IMR-90 (cell line): ENCODE measurements around the gene SCNM1. TPM values are rescaled to one million over a fixed set of nuclear protein-coding genes. Genes with fewer than 3 reads are reported as not detected.

Experiments
- ATAC-seq: fragments of 200-7000 bp; cut with Tn5 transposase; 2 replicates; pipeline ENCODE4 v1.9.1; 2020; ENCODE audit warnings: low read depth, mild to moderate bottlenecking, moderate library complexity
- BruUV-seq: library from RNA; stranded (reverse); fragments of 400-500 nt; replicated peaks from 2 replicates; lab custom pipeline; 2021; lab: Mats Ljungman, UMichigan
- CTCF ChIA-PET: fragments of 300-600 bp; formaldehyde crosslinking; extraction: SDS; loops from one replicate; lab custom pipeline; 2021; ENCODE audit warnings: antibody characterized with exemption; lab: Yijun Ruan, JAX
- POLR2A ChIA-PET: fragments of 300-600 bp; sonication (Branson Sonifier 250); formaldehyde crosslinking; loops from one replicate; lab custom pipeline; 2022; ENCODE audit warnings: antibody characterized with exemption; ENCODE audit not compliant: unreplicated experiment; lab: Charles Lee
- DNase-seq: peaks from one replicate; pipeline ENCODE4 v3.0.0; 2013
- H2AFZ ChIP-seq: replicated peaks from 2 replicates; pipeline ENCODE3; 2013; ENCODE audit warnings: low read length, mild to moderate bottlenecking; ENCODE audit not compliant: poor library complexity
- H2AK5ac ChIP-seq: 2 replicates; pipeline ENCODE4 v1.6.1; 2013; ENCODE audit warnings: low read depth, low read length, inconsistent platforms
- H2AK9ac ChIP-seq: replicated peaks from 2 replicates; pipeline ENCODE3; 2013; ENCODE audit warnings: mild to moderate bottlenecking, low read depth, low read length, moderate library complexity; ENCODE audit not compliant: poor library complexity
- H2BK120ac ChIP-seq: 2 replicates; pipeline ENCODE4 v1.6.1; 2013; ENCODE audit warnings: low read depth, low read length, inconsistent platforms
- H2BK15ac ChIP-seq: 3 replicates; pipeline ENCODE4 v1.6.1; 2013; ENCODE audit warnings: low read depth, low read length, inconsistent platforms
- H2BK20ac ChIP-seq: 2 replicates; pipeline ENCODE4 v1.6.1; 2013; ENCODE audit warnings: low read depth, mild to moderate bottlenecking, inconsistent platforms, low read length, moderate library complexity
- H2BK5ac ChIP-seq: 2 replicates; pipeline ENCODE4 v1.6.1; 2013; ENCODE audit warnings: mild to moderate bottlenecking, low read depth, low read length, inconsistent platforms; ENCODE audit not compliant: poor library complexity, severe bottlenecking
- H3K14ac ChIP-seq: replicated peaks from 2 replicates; pipeline ENCODE4 v1.6.1; 2013; ENCODE audit warnings: low read depth, low read length, inconsistent platforms
- H3K18ac ChIP-seq: 2 replicates; pipeline ENCODE4 v1.6.1; 2013; ENCODE audit warnings: low read depth, low read length, control low read depth
- H3K23ac ChIP-seq: 2 replicates; pipeline ENCODE4 v1.6.1; 2013; ENCODE audit warnings: low read depth, low read length, inconsistent platforms
- H3K27ac ChIP-seq: 2 replicates; pipeline ENCODE4 v1.5.1; 2013; ENCODE audit warnings: mild to moderate bottlenecking, control low read depth, low read length; ENCODE audit not compliant: insufficient read depth
- H3K27me3 ChIP-seq: 2 replicates; pipeline ENCODE4 v1.6.1; 2013; ENCODE audit warnings: low read length; ENCODE audit not compliant: control insufficient read depth, insufficient read depth
- H3K36me3 ChIP-seq: 2 replicates; pipeline ENCODE4 v1.6.1; 2013; ENCODE audit warnings: low read length, mixed read lengths; ENCODE audit not compliant: control insufficient read depth, insufficient read depth
- H3K4ac ChIP-seq: 2 replicates; pipeline ENCODE4 v1.6.1; 2013; ENCODE audit warnings: low read depth, low read length, inconsistent platforms
- H3K4me1 ChIP-seq: 2 replicates; pipeline ENCODE4 v1.6.1; 2013; ENCODE audit warnings: low read length, mixed read lengths; ENCODE audit not compliant: control insufficient read depth, insufficient read depth
- H3K4me2 ChIP-seq: 2 replicates; pipeline ENCODE4 v1.6.1; 2013; ENCODE audit warnings: low read depth, mild to moderate bottlenecking, control low read depth, low read length, moderate library complexity
- H3K4me3 ChIP-seq: 2 replicates; pipeline ENCODE4 v1.5.1; 2013; ENCODE audit warnings: low read depth, mild to moderate bottlenecking, control low read depth, low read length, moderate library complexity; ENCODE audit not compliant: insufficient read depth
- H3K56ac ChIP-seq: 2 replicates; pipeline ENCODE4 v1.6.1; 2013; ENCODE audit warnings: low read length, inconsistent platforms; ENCODE audit not compliant: insufficient read depth; ENCODE audit errors: extremely low read depth
- H3K79me1 ChIP-seq, 2 experiments: 2 replicates each; pipeline ENCODE4 v1.6.1; 2013; ENCODE audit warnings: low read length in 2 of 2, inconsistent platforms in 1 of 2, low read depth in 1 of 2
- H3K9ac ChIP-seq: 2 replicates; pipeline ENCODE4 v1.6.1; 2013; ENCODE audit warnings: low read depth, low read length, control low read depth
- H3K9me1 ChIP-seq: 2 replicates; pipeline ENCODE4 v1.6.1; 2013; ENCODE audit warnings: low read length, inconsistent platforms; ENCODE audit not compliant: insufficient read depth
- H3K9me3 ChIP-seq: 2 replicates; pipeline ENCODE4 v1.6.1; 2013; ENCODE audit warnings: low read length; ENCODE audit not compliant: control insufficient read depth, insufficient read depth
- H4K20me1 ChIP-seq: 2 replicates; pipeline ENCODE4 v1.6.1; 2013; ENCODE audit warnings: low read length, inconsistent platforms; ENCODE audit not compliant: insufficient read depth
- H4K5ac ChIP-seq: 2 replicates; pipeline ENCODE4 v1.6.1; 2013; ENCODE audit warnings: mild to moderate bottlenecking, low read depth, low read length, control low read depth
- H4K8ac ChIP-seq, 2 experiments: 2 replicates each; pipeline ENCODE4 v1.6.1; 2013; ENCODE audit warnings: low read depth in 2 of 2, low read length in 2 of 2, control low read depth in 1 of 2, inconsistent platforms in 1 of 2
- H4K91ac ChIP-seq: 2 replicates; pipeline ENCODE4 v1.6.1; 2013; ENCODE audit warnings: low read depth, low read length, inconsistent platforms; ENCODE audit not compliant: insufficient read depth
- BHLHE40 ChIP-seq: fragments of 150-350 bp; IDR thresholded peaks from 2 replicates; pipeline ENCODE4 v1.6.1; 2016; ENCODE audit warnings: mild to moderate bottlenecking, low read depth, low read length
- CEBPB ChIP-seq: IDR thresholded peaks from 2 replicates; pipeline ENCODE4 v1.6.1; 2012; ENCODE audit warnings: low read depth, low read length, improper control_type of control experiment
- CHD1 ChIP-seq: IDR thresholded peaks from 2 replicates; pipeline ENCODE4 v1.6.1; 2012; ENCODE audit warnings: low read depth, low read length, improper control_type of control experiment
- CTCF ChIP-seq: conservative IDR thresholded peaks from 2 replicates; pipeline ENCODE4 v1.5.1; 2012; ENCODE audit warnings: mild to moderate bottlenecking, low read depth, low read length, improper control_type of control experiment
- ELK1 ChIP-seq: fragments of 150-350 bp; IDR thresholded peaks from 2 replicates; pipeline ENCODE4 v1.6.1; 2016; ENCODE audit warnings: low read depth, mild to moderate bottlenecking, low read length, moderate library complexity, borderline replicate concordance
- FOS ChIP-seq: fragments of 150-350 bp; IDR thresholded peaks from 2 replicates; pipeline ENCODE4 v1.6.1; 2016; ENCODE audit warnings: low read depth, low read length
- MAFK ChIP-seq: IDR thresholded peaks from 2 replicates; pipeline ENCODE4 v1.6.1; 2012; ENCODE audit warnings: low read depth, low read length, improper control_type of control experiment
- MAZ ChIP-seq: IDR thresholded peaks from 2 replicates; pipeline ENCODE4 v1.6.1; 2012; ENCODE audit warnings: low read depth, mild to moderate bottlenecking, low read length, improper control_type of control experiment, moderate library complexity, borderline replicate concordance
- MXI1 ChIP-seq: IDR thresholded peaks from 2 replicates; pipeline ENCODE4 v1.6.1; 2012; ENCODE audit warnings: low read depth, mild to moderate bottlenecking, low read length, moderate library complexity, borderline replicate concordance
- NFE2L2 ChIP-seq: fragments of 150-350 bp; IDR thresholded peaks from 2 replicates; pipeline ENCODE4 v1.6.1; 2016; ENCODE audit warnings: low read depth, mild to moderate bottlenecking, low read length
- POLR2A ChIP-seq: IDR thresholded peaks from 2 replicates; pipeline ENCODE4 v1.6.1; 2012; ENCODE audit warnings: mild to moderate bottlenecking, low read depth, low read length
- RAD21 ChIP-seq: IDR thresholded peaks from 2 replicates; pipeline ENCODE4 v1.6.1; 2012; ENCODE audit warnings: low read length, improper control_type of control experiment
- RCOR1 ChIP-seq: IDR thresholded peaks from 2 replicates; pipeline ENCODE4 v1.6.1; 2012; ENCODE audit warnings: mild to moderate bottlenecking, low read length, improper control_type of control experiment; ENCODE audit not compliant: insufficient replicate concordance
- RFX5 ChIP-seq: IDR thresholded peaks from 2 replicates; pipeline ENCODE4 v1.8.0; 2012; ENCODE audit warnings: low read depth, mild to moderate bottlenecking, low read length, moderate library complexity
- USF2 ChIP-seq: fragments of 150-350 bp; IDR thresholded peaks from 2 replicates; pipeline ENCODE4 v1.6.1; 2017; ENCODE audit warnings: mild to moderate bottlenecking, antibody characterized with exemption, low read length, low read depth
- WGBS, 2 experiments: methylation state at CpG; one replicate each; pipeline versions ENCODE4 v1.1.5 to v1.1.7; 2013; ENCODE audit warnings: missing lambda C conversion rate in 2 of 2; ENCODE audit not compliant: insufficient read length in 1 of 2; ENCODE audit errors: extremely low coverage in 2 of 2; 5-methylcytosine and 5-hydroxymethylcytosine counted together
- dilution Hi-C: fragments of 300-500 bp; cut with HindIII; formaldehyde crosslinking; loops from one replicate; pipeline ENCODE4 v1.14.3; 2018; ENCODE audit warnings: low sequenced_read_pairs; ENCODE audit not compliant: unreplicated experiment
- in situ Hi-C: fragments of 300-500 bp; cut with MboI; formaldehyde crosslinking; loops from 3 replicates; pipeline ENCODE4 v1.14.3; 2019; ENCODE audit warnings: low sequenced_read_pairs, inconsistent platforms, mixed read lengths
- intact Hi-C: fragments of 100-400 bp; cut with micrococcal nuclease; formaldehyde crosslinking; loops from 2 replicates; pipeline ENCODE4 v1.10.0; 2022
- polyA plus RNA-seq, 3 experiments: library from polyadenylated mRNA; depleted of rRNA; stranded (reverse); fragments of >200 nt; gene quantifications; 2 replicates each; pipeline ENCODE4 v1.2.3, GENCODE V29; 2012; ENCODE audit warnings: low replicate concordance in 1 of 3
- total RNA-seq: library from RNA; depleted of rRNA; stranded (reverse); fragments of >200 nt; gene quantifications from 2 replicates; pipeline ENCODE4 v1.2.3, GENCODE V29; 2012

Gene SCNM1
- total and polyA plus RNA-seq, 2 of the 4 experiments (the other 2 are of a cell fraction) = 27.4 to 33.2 TPM

- Histone ChIP-seq H3K36me3 (no peaks in the 10 kb centered on the region), H3K9me1 (peaks cover 5% of the 10 kb centered on the region; the same call in 1 of the 2 replicates), H3K79me1 (peaks cover 12 to 30% of the 10 kb centered on the region in 2 experiments), H3K27me3 (no peaks in the 10 kb centered on the region), H3K14ac (no peak overlapping the region), H3K9me3 (no peaks in the 10 kb centered on the region), H2BK15ac (no peak overlapping the region), H3K27ac (no peak overlapping the region), H3K9ac (no peak overlapping the region), H4K91ac (no peak overlapping the region), H2BK20ac (no peak overlapping the region), H3K4me3 (no peak overlapping the region), H2AK9ac (no peak overlapping the region), H2AFZ (no peak overlapping the region), H3K23ac (no peak overlapping the region), H3K4ac (no peak overlapping the region), H3K4me2 (no peak overlapping the region), H4K20me1 (no peaks in the 10 kb centered on the region), H4K5ac (no peak overlapping the region), H3K56ac (no peak overlapping the region), H2BK120ac (no peak overlapping the region), H3K4me1 (peaks cover 2% of the 10 kb centered on the region; the same call in 1 of the 2 replicates), H3K18ac (no peak overlapping the region), H2BK5ac (no peak overlapping the region), H2AK5ac (no peak overlapping the region), H4K8ac (no peak overlapping the region)
- no peak for TF ChIP-seq ELK1
- no peak for TF ChIP-seq RFX5
- TF ChIP-seq RCOR1 = no peak
- TF ChIP-seq MAZ = no peak
- no peak for TF ChIP-seq USF2
- TF ChIP-seq BHLHE40 = no peak
- TF ChIP-seq CHD1 = no peak
- TF ChIP-seq MAFK = no peak
- TF ChIP-seq POLR2A = no peak
- no peak for TF ChIP-seq FOS
- no peak for TF ChIP-seq CEBPB
- TF ChIP-seq CTCF = no peak
- no peak for TF ChIP-seq RAD21
- TF ChIP-seq MXI1 = no peak
- TF ChIP-seq NFE2L2 = no peak
- ChIA-PET POLR2A (no interaction called here), CTCF (interaction anchor here (0.7 kb wide), 1 partner anchor 101 kb away, joined by 7 read pairs; no protein-coding TSS in a partner anchor)
- no peak for DNase-seq
- dilution Hi-C loops = no loop called here
- no peak for ATAC-seq
- no CpG with 5 or more reads among the region's 6 CpGs for WGBS, 2 experiments
- in situ Hi-C loops = loop anchor here (10.0 kb wide), 1 partner anchor 211 kb away; no protein-coding TSS in a partner anchor
- intact Hi-C loops = no loop called here
- no TSS peak for BruUV-seq
These were observed 27.4 kb downstream of the SCNM1 start for GRCh38 chr1:151193304-151193703.
